Stimulated activated CD4-positive, alpha-beta T cell treated with anti-CD3 and anti-CD28 coated beads, Interleukin-2, amount 100 ng/mL, for 48 hours (primary cell): Measurements from ENCODE around the gene EPB42.

Source experiments
- DNase-seq, 2 donors: peaks; one replicate each; pipeline ENCODE4 v3.0.0-alpha.2; 2020

The EPB42 gene

GRCh38 chr15:43220991-43221403, at the start of gene EPB42:
Gene EPB42 (minus strand): TSS chr15:43221018. CDS start chr15:43220825, 193 bp downstream.
- DNase-seq = no peak

GRCh38 chr15:43270113-43270665, 49.4 kb upstream of the EPB42 start:
- no peak for DNase-seq

- DNase-seq = no peak
These were observed 47.6 kb upstream of the EPB42 start for GRCh38 chr15:43268111-43269105.

- DNase-seq = no peak
These were observed 46.6 kb upstream of the EPB42 start for GRCh38 chr15:43267439-43267838.

GRCh38 chr15:43266834-43267233, 46.0 kb upstream of the EPB42 start, which contains the start of gene TGM5:
Gene TGM5 (minus strand): TSS chr15:43266928. CDS start chr15:43266849, 79 bp downstream.
- DNase-seq = no peak

GRCh38 chr15:43266386-43266785, 45.6 kb upstream of the EPB42 start:
- DNase-seq = no peak

GRCh38 chr15:43260011-43260615, 39.3 kb upstream of the EPB42 start:
- no peak for DNase-seq

GRCh38 chr15:43258781-43259180, 38.0 kb upstream of the EPB42 start:
- DNase-seq = no peak

GRCh38 chr15:43256341-43256740, 35.5 kb upstream of the EPB42 start:
- no peak for DNase-seq

GRCh38 chr15:43255376-43255775, 34.6 kb upstream of the EPB42 start:
- no peak for DNase-seq

- DNase-seq = no peak
These were observed 32.9 kb upstream of the EPB42 start for GRCh38 chr15:43253431-43254403.

- DNase-seq = no peak
These were observed 31.0 kb upstream of the EPB42 start for GRCh38 chr15:43251871-43252250.

GRCh38 chr15:43251185-43251870, 30.5 kb upstream of the EPB42 start:
- no peak for DNase-seq

GRCh38 chr15:43250785-43251184, 30.0 kb upstream of the EPB42 start:
- no peak for DNase-seq

GRCh38 chr15:43249699-43250203, 28.9 kb upstream of the EPB42 start:
- DNase-seq = no peak

GRCh38 chr15:43249236-43249635, 28.4 kb upstream of the EPB42 start:
- DNase-seq = no peak

GRCh38 chr15:43246261-43246774, 25.5 kb upstream of the EPB42 start:
- no peak for DNase-seq

GRCh38 chr15:43244092-43244491, 23.3 kb upstream of the EPB42 start:
- no peak for DNase-seq

GRCh38 chr15:43243020-43243645, 22.3 kb upstream of the EPB42 start:
- no peak for DNase-seq

- DNase-seq = no peak
These were observed 21.8 kb upstream of the EPB42 start for GRCh38 chr15:43242616-43243015.

- DNase-seq = no peak
These were observed 20.3 kb upstream of the EPB42 start for GRCh38 chr15:43241100-43241499.
